ENCODE data around the gene VTI1A. TPM values are rescaled to one million over a fixed set of nuclear protein-coding genes. Genes with fewer than 3 reads are reported as not detected.
"Not testable (repeated sequence)": the region's sequence is repeated elsewhere in the genome, so short reads cannot be mapped to it uniquely, and the experiment has no call there.

VTI1A gene
- total and polyA plus RNA-seq, 7 experiments from 2014 or later, result 21.7 to 56.8 (median 40.8) TPM

DNA sequence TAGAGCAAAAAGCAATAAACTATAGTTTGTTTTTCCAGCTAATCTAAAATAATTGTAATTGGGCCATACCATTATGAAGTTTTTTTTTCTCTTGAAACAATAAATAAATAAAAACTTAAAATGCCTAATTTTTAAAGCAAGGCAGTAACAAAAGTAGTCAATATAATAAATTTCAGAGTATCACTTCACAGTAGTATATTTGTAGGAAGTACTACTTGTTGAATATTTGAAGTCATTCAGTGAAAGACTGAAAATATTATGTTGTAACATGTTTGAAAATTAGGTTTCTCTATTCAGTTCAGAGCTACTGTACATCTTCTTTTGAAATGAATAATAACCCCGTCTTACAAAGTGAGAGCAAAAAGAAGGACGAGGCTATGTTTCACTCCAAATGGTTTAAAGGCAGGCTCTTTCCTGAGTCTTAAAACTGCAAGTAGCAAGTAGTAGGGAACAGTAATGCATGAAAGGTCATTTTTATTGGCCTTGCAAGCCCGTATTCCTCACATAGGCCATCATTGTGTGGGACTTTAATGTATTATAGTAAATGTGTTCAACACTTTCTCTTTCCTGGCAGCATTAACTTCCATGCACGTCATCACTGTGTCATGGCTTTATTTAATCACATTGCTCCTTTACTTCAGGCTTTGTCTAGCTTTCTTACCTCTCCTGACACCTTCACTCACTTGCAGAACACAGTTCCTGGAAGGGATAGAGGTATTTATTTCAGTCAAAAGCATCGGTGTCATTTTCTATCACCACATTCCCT, 141.4 kb downstream of the VTI1A start:
- no peak overlapping the region for H3K27ac ChIP-seq (ENCODE audit: low read depth, low read length)
- ChIA-PET CTCF (interaction anchor here (1.2 kb wide), 1 partner anchor 31 kb away, joined by 3 read pairs; no protein-coding TSS in a partner anchor), POLR2A (no interaction called here)
- H3K4me3 ChIP-seq (ENCODE audit: low read length), result no peak overlapping the region
- H3K36me3 Mint-ChIP-seq, result peaks cover 3 to 65% (median 44%) of the 10 kb centered on the region in 5 donors
- H3K36me3 ChIP-seq (ENCODE audit: control insufficient read depth in 2 of 3, insufficient read depth in 3 of 3, low read length in 3 of 3), result no peaks in the 10 kb centered on the region
- H3K27me3 Mint-ChIP-seq, result no peaks in the 10 kb centered on the region
- no peak overlapping the region for H3K4me3 Mint-ChIP-seq
- H3K9me3 ChIP-seq (ENCODE audit: control insufficient read depth in 2 of 3, low read length in 3 of 3), result no peaks in the 10 kb centered on the region
- H3K4me1 Mint-ChIP-seq, result peaks cover 0 to 6% (median 0%) of the 10 kb centered on the region in 7 donors
- H3K27ac Mint-ChIP-seq, result no peak overlapping the region
- ATAC-seq (no peak), DNase-seq (no peak)
- H3K4me1 ChIP-seq (ENCODE audit: control insufficient read depth in 2 of 2, insufficient read depth in 2 of 2, low read length in 2 of 2), result no peaks in the 10 kb centered on the region
- peaks cover 0 to 8% (median 0%) of the 10 kb centered on the region in 11 donors for H3K9me3 Mint-ChIP-seq
- intact Hi-C loops (cut with micrococcal nuclease), result no loop called here
- no peaks in the 10 kb centered on the region for H3K27me3 ChIP-seq (ENCODE audit: control insufficient read depth in 2 of 2, insufficient read depth in 2 of 2, low read length in 2 of 2)

GRCh38 chr10:112589081-112589480, 142.1 kb downstream of the VTI1A start:
- Mint-ChIP-seq H3K9me3 (peaks cover 0 to 8% (median 0%) of the 10 kb centered on the region in 11 donors), H3K4me1 (peaks cover 0 to 6% (median 0%) of the 10 kb centered on the region in 7 donors), H3K27me3 (no peaks in the 10 kb centered on the region), H3K27ac (no peak overlapping the region), H3K36me3 (peaks cover 3 to 60% (median 38%) of the 10 kb centered on the region in 5 donors), H3K4me3 (no peak overlapping the region)
- ATAC-seq, result no peak
- Histone ChIP-seq H3K9me3 (ENCODE audit: control insufficient read depth in 2 of 3, low read length in 3 of 3) (no peaks in the 10 kb centered on the region), H3K36me3 (ENCODE audit: control insufficient read depth in 2 of 3, insufficient read depth in 3 of 3, low read length in 3 of 3) (no peaks in the 10 kb centered on the region), H3K27ac (ENCODE audit: low read depth, low read length) (no peak overlapping the region), H3K27me3 (ENCODE audit: control insufficient read depth in 2 of 2, insufficient read depth in 2 of 2, low read length in 2 of 2) (no peaks in the 10 kb centered on the region), H3K4me1 (ENCODE audit: control insufficient read depth in 2 of 2, insufficient read depth in 2 of 2, low read length in 2 of 2) (no peaks in the 10 kb centered on the region), H3K4me3 (ENCODE audit: low read length) (no peak overlapping the region)
- intact Hi-C loops (cut with micrococcal nuclease), result no loop called here
- POLR2A ChIA-PET, result no interaction called here
- DNase-seq, result no peak
- CTCF ChIA-PET, result no interaction called here

DNA sequence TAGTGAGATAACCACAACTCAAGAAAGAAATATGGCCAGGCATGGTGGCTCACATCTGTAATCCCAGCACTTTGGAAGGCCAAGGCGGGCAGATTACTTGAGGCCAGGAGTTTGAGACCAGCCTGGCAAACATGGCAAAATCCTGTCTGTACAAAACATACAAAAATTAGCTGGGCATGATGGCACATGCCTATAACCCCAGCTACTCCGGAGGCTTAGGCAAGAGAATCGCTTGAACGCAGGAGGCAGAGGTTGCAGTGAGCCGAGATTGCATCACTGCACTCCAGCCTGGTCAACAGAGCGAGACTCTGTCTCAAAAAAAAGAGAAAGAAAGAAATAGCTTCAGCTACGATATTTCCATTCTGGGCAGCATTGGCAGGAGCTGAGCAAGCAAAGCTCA, 143.8 kb downstream of the VTI1A start:
- H3K4me3 Mint-ChIP-seq; H3K36me3 ChIP-seq (ENCODE audit: control insufficient read depth in 2 of 3, insufficient read depth in 3 of 3, low read length in 3 of 3); CTCF ChIA-PET: not testable (repeated sequence)

DNA sequence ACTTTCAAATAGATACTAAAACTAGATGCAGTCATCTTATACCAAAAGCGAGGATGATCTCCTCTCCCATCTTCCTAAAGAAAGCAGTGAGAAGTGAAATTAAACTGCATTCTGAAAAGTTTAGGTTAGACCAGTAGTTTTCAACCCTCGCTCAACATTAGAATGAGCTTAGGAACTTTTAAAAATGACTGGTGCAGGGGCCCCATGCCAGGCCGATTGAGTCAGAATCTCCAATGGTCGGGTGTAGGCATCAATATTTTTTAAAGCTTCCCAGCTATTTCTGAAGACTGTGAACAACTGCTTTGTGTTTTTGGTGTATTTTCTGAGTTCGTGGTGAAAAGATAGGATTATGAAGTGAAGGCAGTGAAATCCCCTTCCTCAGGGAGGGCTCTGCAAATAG, 146.0 kb downstream of the VTI1A start:
- H3K4me1 Mint-ChIP-seq, result no peaks in the 10 kb centered on the region
- peaks cover 0 to 8% (median 0%) of the 10 kb centered on the region in 11 donors for H3K9me3 Mint-ChIP-seq
- H3K36me3 Mint-ChIP-seq, result peaks cover 2 to 43% (median 30%) of the 10 kb centered on the region in 5 donors
- no peak for DNase-seq
- Histone ChIP-seq H3K4me3 (ENCODE audit: low read length) (no peak overlapping the region), H3K27me3 (ENCODE audit: control insufficient read depth in 2 of 2, insufficient read depth in 2 of 2, low read length in 2 of 2) (no peaks in the 10 kb centered on the region), H3K4me1 (ENCODE audit: control insufficient read depth in 2 of 2, insufficient read depth in 2 of 2, low read length in 2 of 2) (no peaks in the 10 kb centered on the region), H3K27ac (ENCODE audit: low read depth, low read length) (no peak overlapping the region), H3K9me3 (ENCODE audit: control insufficient read depth in 2 of 3, low read length in 3 of 3) (no peaks in the 10 kb centered on the region), H3K36me3 (ENCODE audit: control insufficient read depth in 2 of 3, insufficient read depth in 3 of 3, low read length in 3 of 3) (no peaks in the 10 kb centered on the region)
- ChIA-PET POLR2A (no interaction called here), CTCF (no interaction called here)
- no peak overlapping the region for H3K4me3 Mint-ChIP-seq
- intact Hi-C loops (cut with micrococcal nuclease), result no loop called here
- ATAC-seq, result no peak
- no peaks in the 10 kb centered on the region for H3K27me3 Mint-ChIP-seq
- no peak overlapping the region for H3K27ac Mint-ChIP-seq

More for the DNA sequence above, 143.8 kb downstream of the VTI1A start:
- H3K9me3 ChIP-seq (ENCODE audit: control insufficient read depth in 2 of 3, low read length in 3 of 3); H3K4me1 ChIP-seq (ENCODE audit: control insufficient read depth in 2 of 2, insufficient read depth in 2 of 2, low read length in 2 of 2); ATAC-seq; DNase-seq; H3K4me3 ChIP-seq (ENCODE audit: low read length); H3K4me1 Mint-ChIP-seq; H3K27ac ChIP-seq (ENCODE audit: low read depth, low read length); H3K27me3 Mint-ChIP-seq; H3K9me3 Mint-ChIP-seq; intact Hi-C loops (cut with micrococcal nuclease); H3K27me3 ChIP-seq (ENCODE audit: control insufficient read depth in 2 of 2, insufficient read depth in 2 of 2, low read length in 2 of 2); POLR2A ChIA-PET: not testable (repeated sequence)
- H3K27ac Mint-ChIP-seq, result peak overlapping the region in 1 of 9 donors; percentile 13
- peaks cover 3 to 45% (median 37%) of the 10 kb centered on the region in 5 donors for H3K36me3 Mint-ChIP-seq

GRCh38 chr10:112601214-112602090, 154.4 kb downstream of the VTI1A start:
- Histone ChIP-seq H3K27ac (ENCODE audit: low read depth, low read length) (no peak overlapping the region), H3K4me1 (ENCODE audit: control insufficient read depth in 2 of 2, insufficient read depth in 2 of 2, low read length in 2 of 2) (no peaks in the 10 kb centered on the region), H3K27me3 (ENCODE audit: control insufficient read depth in 2 of 2, insufficient read depth in 2 of 2, low read length in 2 of 2) (no peaks in the 10 kb centered on the region), H3K9me3 (ENCODE audit: control insufficient read depth in 2 of 3, low read length in 3 of 3) (no peaks in the 10 kb centered on the region), H3K36me3 (ENCODE audit: control insufficient read depth in 2 of 3, insufficient read depth in 3 of 3, low read length in 3 of 3) (peaks cover 0 to 2% (median 0%) of the 10 kb centered on the region in 3 experiments), H3K4me3 (ENCODE audit: low read length) (no peak overlapping the region)
- no peak for DNase-seq
- CTCF ChIA-PET, result no interaction called here
- intact Hi-C loops (cut with micrococcal nuclease), result no loop called here
- POLR2A ChIA-PET, result no interaction called here
- Mint-ChIP-seq H3K27me3 (no peaks in the 10 kb centered on the region), H3K36me3 (peaks cover 2 to 48% (median 28%) of the 10 kb centered on the region in 5 donors), H3K9me3 (peaks cover 0 to 3% (median 0%) of the 10 kb centered on the region in 11 donors), H3K27ac (no peak overlapping the region), H3K4me3 (no peak overlapping the region), H3K4me1 (peaks cover 0 to 5% (median 0%) of the 10 kb centered on the region in 7 donors)
- no peak for ATAC-seq

- H3K4me1 ChIP-seq (ENCODE audit: control insufficient read depth in 2 of 2, insufficient read depth in 2 of 2, low read length in 2 of 2), result no peaks in the 10 kb centered on the region
- no peak for ATAC-seq
- H3K4me3 ChIP-seq (ENCODE audit: low read length), result no peak overlapping the region
- Mint-ChIP-seq H3K4me3 (no peak overlapping the region), H3K9me3 (peaks cover 0 to 3% (median 0%) of the 10 kb centered on the region in 11 donors), H3K27me3 (no peaks in the 10 kb centered on the region), H3K36me3 (peaks cover 2 to 55% (median 42%) of the 10 kb centered on the region in 5 donors), H3K27ac (no peak overlapping the region), H3K4me1 (peaks cover 0 to 5% (median 0%) of the 10 kb centered on the region in 7 donors)
- H3K27me3 ChIP-seq (ENCODE audit: control insufficient read depth in 2 of 2, insufficient read depth in 2 of 2, low read length in 2 of 2), result no peaks in the 10 kb centered on the region
- ChIA-PET POLR2A (no interaction called here), CTCF (no interaction called here)
- peaks cover 0 to 3% (median 0%) of the 10 kb centered on the region in 3 experiments for H3K36me3 ChIP-seq (ENCODE audit: control insufficient read depth in 2 of 3, insufficient read depth in 3 of 3, low read length in 3 of 3)
- no peak overlapping the region for H3K27ac ChIP-seq (ENCODE audit: low read depth, low read length)
- no peaks in the 10 kb centered on the region for H3K9me3 ChIP-seq (ENCODE audit: control insufficient read depth in 2 of 3, low read length in 3 of 3)
- no peak for DNase-seq
- intact Hi-C loops (cut with micrococcal nuclease), result no loop called here
Measured at GRCh38 chr10:112603062-112603461, 156.0 kb downstream of the VTI1A start.
